WERI-Rb-1 (cell line): ENCODE results near the gene RAD51AP2.
A peak's percentile ranks its signal among the peaks of the same experiment; 100 is the strongest.
"Not testable (repeated sequence)": the region's sequence is repeated elsewhere in the genome, so short reads cannot be mapped to it uniquely, and the experiment has no call there.

Source experiments
- DNase-seq: peaks from one replicate; pipeline ENCODE4 v3.0.0-alpha.2; 2020
- H3K27ac ChIP-seq: fragments of 250-450 bp; sonication (Bioruptor Pico); 2 replicates; pipeline ENCODE4 v1.5.1; 2020; ENCODE audit warnings: mild to moderate bottlenecking, moderate library complexity
- H3K27me3 ChIP-seq: fragments of 250-450 bp; sonication (Bioruptor Pico); 2 replicates; pipeline ENCODE4 v1.5.1; 2021; ENCODE audit warnings: mild to moderate bottlenecking, low read depth, moderate library complexity; ENCODE audit not compliant: insufficient read depth, severe bottlenecking
- H3K36me3 ChIP-seq: fragments of 250-450 bp; sonication (Bioruptor Pico); 2 replicates; pipeline ENCODE4 v1.5.1; 2020; ENCODE audit warnings: mild to moderate bottlenecking, moderate library complexity
- H3K4me3 ChIP-seq: 2 replicates; pipeline ENCODE4 v1.5.1; 2011; ENCODE audit warnings: low read depth, mild to moderate bottlenecking, control low read depth, low read length
- H3K9me3 ChIP-seq: fragments of 250-450 bp; sonication (Bioruptor Pico); 2 replicates; pipeline ENCODE4 v1.5.1; 2021; ENCODE audit warnings: mild to moderate bottlenecking, moderate library complexity; ENCODE audit not compliant: severe bottlenecking
- TF ChIP-seq, protein P1 (sequence below): IDR thresholded peaks from 2 replicates; pipeline ENCODE4 v1.5.1; 2011; ENCODE audit warnings: low read depth, mild to moderate bottlenecking, control low read depth, inconsistent platforms, low read length

The RAD51AP2 gene

DNA sequence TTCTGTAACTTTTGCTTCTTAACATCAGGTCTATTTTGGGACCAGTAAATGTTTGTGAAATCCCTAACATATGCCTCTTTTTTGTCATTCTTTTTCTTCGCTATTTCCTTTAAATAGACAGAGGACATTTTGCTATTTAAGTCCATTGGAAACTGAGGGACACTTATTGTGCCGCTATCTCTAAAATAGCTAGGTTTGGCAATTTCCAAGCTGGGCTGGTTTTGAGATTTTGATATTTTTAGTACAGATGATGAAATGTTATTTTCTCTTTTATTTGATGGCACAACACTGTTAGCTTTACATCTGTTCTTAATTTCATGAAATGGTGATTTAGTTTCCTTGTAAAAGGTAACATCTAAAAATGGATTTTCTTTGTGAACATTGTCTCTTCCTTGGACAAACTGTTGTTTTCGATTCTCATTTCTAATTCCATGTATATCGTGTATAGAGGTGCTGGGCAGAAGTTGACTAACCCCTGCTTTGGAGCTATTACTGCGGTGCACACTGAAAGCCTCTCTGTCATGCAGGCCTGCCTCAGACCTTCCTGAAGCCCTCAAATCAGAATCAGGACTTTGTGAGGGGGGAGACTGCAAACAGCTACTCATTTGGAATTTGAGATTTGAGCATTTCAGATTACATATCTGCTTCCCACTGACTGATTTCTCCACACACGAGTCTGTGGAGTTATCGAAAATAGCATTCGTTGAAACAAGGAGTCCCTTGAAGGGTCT, 594 bp downstream of the RAD51AP2 start:
- no peak for DNase-seq
- Histone ChIP-seq H3K36me3 (no peaks in the 10 kb centered on the region), H3K27me3 (no peaks in the 10 kb centered on the region), H3K27ac (peak overlapping the region; percentile 85), H3K4me3 (peak overlapping the region; percentile 52), H3K9me3 (no peaks in the 10 kb centered on the region)
- TF ChIP-seq, protein P1, sequence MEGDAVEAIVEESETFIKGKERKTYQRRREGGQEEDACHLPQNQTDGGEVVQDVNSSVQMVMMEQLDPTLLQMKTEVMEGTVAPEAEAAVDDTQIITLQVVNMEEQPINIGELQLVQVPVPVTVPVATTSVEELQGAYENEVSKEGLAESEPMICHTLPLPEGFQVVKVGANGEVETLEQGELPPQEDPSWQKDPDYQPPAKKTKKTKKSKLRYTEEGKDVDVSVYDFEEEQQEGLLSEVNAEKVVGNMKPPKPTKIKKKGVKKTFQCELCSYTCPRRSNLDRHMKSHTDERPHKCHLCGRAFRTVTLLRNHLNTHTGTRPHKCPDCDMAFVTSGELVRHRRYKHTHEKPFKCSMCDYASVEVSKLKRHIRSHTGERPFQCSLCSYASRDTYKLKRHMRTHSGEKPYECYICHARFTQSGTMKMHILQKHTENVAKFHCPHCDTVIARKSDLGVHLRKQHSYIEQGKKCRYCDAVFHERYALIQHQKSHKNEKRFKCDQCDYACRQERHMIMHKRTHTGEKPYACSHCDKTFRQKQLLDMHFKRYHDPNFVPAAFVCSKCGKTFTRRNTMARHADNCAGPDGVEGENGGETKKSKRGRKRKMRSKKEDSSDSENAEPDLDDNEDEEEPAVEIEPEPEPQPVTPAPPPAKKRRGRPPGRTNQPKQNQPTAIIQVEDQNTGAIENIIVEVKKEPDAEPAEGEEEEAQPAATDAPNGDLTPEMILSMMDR, result no peak

DNA sequence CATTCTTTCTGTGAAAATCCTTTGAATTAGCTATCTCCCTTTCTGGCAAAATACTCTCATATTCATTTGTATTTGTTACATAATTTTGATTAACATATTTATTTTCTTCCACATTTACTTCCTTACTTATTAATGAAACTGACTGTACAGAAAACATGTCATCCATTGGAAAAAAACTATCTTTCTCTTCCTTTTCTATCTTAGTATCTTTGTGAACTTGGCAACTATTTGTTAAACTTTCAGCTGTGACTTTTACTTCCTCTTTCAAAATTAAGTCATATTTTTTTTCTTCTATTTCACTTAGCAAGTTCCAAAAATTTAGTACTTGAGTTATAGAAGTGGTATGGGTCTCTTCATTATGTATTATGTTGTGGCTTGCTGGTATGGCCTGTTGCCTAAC, 2.6 kb downstream of the RAD51AP2 start:
- no peaks in the 10 kb centered on the region for H3K9me3 ChIP-seq
- DNase-seq, result no peak
- no peak overlapping the region for H3K27ac ChIP-seq

DNA sequence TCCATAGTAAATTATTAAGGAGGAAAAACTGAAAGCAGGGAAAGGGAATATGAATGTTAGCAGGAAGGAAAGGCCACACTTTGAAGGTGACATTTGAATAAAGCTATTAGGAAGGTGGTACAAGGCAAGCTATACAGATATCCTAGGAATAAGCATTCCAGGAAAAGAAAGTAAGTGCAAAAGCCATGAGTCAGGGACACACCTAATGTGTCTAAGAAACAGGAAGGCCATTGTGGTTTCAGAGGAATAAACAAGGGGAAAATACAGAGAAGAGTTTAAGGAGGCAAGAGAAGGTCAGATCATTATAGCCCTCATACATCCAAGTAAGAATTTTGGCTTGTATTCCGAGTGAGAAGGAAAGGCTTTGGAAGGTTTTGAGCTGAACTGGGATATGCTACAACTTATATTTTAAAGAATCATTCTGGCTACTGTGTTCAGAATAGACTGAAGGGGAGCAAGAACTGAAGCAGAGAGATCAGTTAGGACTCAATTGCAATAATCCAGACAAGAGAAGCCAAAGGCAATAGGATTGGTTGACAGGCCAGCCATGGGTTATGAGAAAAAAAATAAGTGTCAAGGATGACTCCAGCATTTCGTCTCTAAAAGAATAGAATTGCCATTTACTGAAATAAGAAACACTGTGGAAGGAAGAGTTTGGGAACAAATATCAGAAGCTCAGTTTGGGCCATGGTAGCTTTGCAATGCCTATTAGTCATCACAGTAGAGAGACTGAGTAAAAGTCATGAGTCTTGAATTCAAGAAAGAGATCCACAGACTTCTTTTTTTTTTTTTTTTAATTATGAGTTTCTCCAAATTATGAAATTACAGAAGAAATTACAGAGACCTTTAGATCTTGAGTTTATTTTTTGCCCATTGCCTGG, 11.3 kb downstream of the RAD51AP2 start:
- no peak overlapping the region for H3K27ac ChIP-seq
- TF ChIP-seq, protein P1, result no peak
- H3K27me3 ChIP-seq, result no peaks in the 10 kb centered on the region
- H3K9me3 ChIP-seq, result no peaks in the 10 kb centered on the region
- DNase-seq, result no peak
- no peaks in the 10 kb centered on the region for H3K36me3 ChIP-seq
- H3K4me3 ChIP-seq, result no peak overlapping the region

More for the DNA sequence above, 2.6 kb downstream of the RAD51AP2 start:
- Histone ChIP-seq H3K27me3 (no peaks in the 10 kb centered on the region), H3K36me3 (no peaks in the 10 kb centered on the region), H3K4me3 (no peak overlapping the region)
- TF ChIP-seq, protein P1, result no peak

DNA sequence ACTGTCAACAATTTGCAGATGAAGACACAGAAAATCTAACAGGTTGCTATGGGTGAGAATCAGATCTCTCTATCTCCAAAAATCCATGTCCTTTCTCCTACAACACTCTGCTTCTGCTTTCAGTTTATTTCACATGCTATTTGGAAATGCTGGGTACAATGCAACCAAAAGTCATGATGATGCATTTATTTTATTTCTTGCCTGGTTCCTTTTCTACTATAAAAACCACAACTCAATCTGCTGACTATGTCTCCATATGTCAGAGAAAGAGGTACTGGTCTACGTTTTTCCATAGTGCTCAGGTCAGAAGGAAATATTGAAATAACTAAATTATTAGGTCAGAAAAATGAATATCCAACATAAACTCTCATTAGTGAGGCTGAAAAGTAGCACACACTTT, 20.5 kb downstream of the RAD51AP2 start:
- TF ChIP-seq, protein P1, result no peak
- Histone ChIP-seq H3K4me3 (no peak overlapping the region), H3K36me3 (no peaks in the 10 kb centered on the region), H3K27ac (no peak overlapping the region), H3K27me3 (no peaks in the 10 kb centered on the region), H3K9me3 (no peaks in the 10 kb centered on the region)
- DNase-seq, result no peak

DNA sequence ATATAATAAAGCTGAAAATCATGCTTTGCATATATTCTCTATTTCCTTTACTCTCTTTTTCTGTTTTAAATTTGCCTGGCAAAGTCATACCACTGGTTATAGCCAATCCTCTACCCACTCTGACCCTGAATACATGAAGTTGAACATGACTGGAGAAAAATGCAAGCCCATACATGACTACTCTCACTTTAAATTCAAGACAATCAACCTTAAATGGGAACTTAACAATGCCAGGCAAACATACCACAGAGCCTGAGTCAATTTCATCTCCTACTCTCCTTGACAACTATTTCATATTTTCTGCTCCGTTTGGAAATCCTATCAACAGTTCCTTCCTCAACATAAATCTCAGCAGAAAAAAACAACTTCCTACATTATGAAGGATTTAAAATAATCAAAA, 22.6 kb downstream of the RAD51AP2 start:
- no peak for DNase-seq
- no peaks in the 10 kb centered on the region for H3K27me3 ChIP-seq
- no peaks in the 10 kb centered on the region for H3K36me3 ChIP-seq
- H3K4me3 ChIP-seq, result no peak overlapping the region
- TF ChIP-seq, protein P1, result no peak
- H3K27ac ChIP-seq, result no peak overlapping the region
- no peaks in the 10 kb centered on the region for H3K9me3 ChIP-seq

DNA sequence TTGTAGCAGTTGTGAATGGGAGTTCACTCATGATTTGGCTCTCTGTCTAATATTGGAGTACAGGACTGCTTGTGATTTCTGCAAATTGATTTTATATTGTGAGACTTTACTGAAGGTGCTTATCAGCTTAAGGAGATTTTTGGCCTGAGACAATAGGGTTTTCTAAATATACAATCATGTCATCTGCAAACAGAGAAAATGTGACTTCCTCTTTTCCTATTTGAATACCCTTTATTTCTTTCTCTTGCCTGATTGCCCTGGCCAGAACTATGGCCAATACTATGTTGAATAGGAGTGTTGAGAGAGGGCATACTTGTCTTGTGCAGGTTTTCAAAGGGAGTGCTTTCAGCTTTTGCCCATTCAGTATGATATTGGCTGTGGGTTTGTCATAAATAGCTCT, 28.1 kb downstream of the RAD51AP2 start:
- not testable (repeated sequence) for H3K36me3 ChIP-seq, H3K9me3 ChIP-seq, H3K4me3 ChIP-seq, H3K27me3 ChIP-seq, H3K27ac ChIP-seq, DNase-seq

DNA sequence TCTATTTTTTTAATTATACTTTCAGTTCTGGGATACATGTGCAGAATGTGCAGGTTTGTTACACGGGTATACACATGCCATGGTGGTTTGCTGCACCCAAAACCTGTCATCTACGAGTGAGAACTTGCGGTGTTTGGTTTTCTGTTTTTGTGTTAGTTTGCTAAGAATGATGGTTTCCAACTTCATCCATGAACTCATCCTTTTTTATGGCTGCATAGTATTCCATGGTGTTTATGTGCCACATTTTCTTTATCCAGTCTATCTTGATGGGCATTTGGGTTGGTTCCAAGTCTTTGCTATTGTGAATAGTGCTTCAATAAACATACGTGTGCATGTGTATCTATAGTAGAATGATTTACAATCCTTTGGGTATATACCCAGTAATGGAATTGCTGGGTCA, 29.6 kb downstream of the RAD51AP2 start:
- not testable (repeated sequence) for H3K36me3 ChIP-seq, H3K27ac ChIP-seq, H3K27me3 ChIP-seq, DNase-seq, H3K4me3 ChIP-seq, H3K9me3 ChIP-seq
